B cell (primary cell): ENCODE measurements around the gene TNFAIP2.

ENCODE experiments used
- CTCF ChIP-seq: fragments of 200-600 bp; IDR thresholded peaks from one replicate; pipeline ENCODE4 v1.8.0; 2022; ENCODE audit warnings: antibody characterized with exemption, mild to moderate bottlenecking
- EZH2 ChIP-seq: IDR thresholded peaks from 2 replicates; pipeline ENCODE4 v1.6.1; 2012; ENCODE audit warnings: borderline replicate concordance, low read depth, mild to moderate bottlenecking, moderate library complexity, low read length; ENCODE audit not compliant: insufficient read depth, poor library complexity, severe bottlenecking

GRCh38 chr14:103103461-103104388 lies 19.5 kb upstream of the TNFAIP2 start:
- TF ChIP-seq EZH2 (peak; percentile 78), CTCF (no peak)
